Adrenal gland (tissue), 12 donors: ENCODE results near the gene GPR31. TPM values are rescaled to one million over a fixed set of nuclear protein-coding genes. Genes with fewer than 3 reads are reported as not detected.

ENCODE experiments used
- DNase-seq, 7 donors: peaks; one replicate each; pipeline ENCODE4 v3.0.0-alpha.2; 2019 to 2020
- H3K27ac ChIP-seq, 5 donors: fragments of 200-600 bp; sonication (generic) in 4 of 5; 1 replicate in 3 of 5; 2 replicates in 2 of 5; pipeline versions ENCODE4 v1.5.1 to v1.8.0; 2016 to 2020; ENCODE audit warnings: mild to moderate bottlenecking in 1 of 5
- H3K27me3 ChIP-seq: fragments of 200-600 bp; 2 replicates; pipeline ENCODE4 v1.8.0; 2021
- H3K36me3 ChIP-seq, 2 donors: fragments of 200-600 bp; replicated peaks in 1 of 2; 1 replicate in 1 of 2; 2 replicates in 1 of 2; pipeline versions ENCODE4 v1.5.1 to v1.8.0; 2018 to 2022
- H3K4me1 ChIP-seq, 2 donors: fragments of 200-600 bp; replicated peaks in 1 of 2; 1 replicate in 1 of 2; 2 replicates in 1 of 2; pipeline versions ENCODE4 v1.5.1 to v1.8.0; 2018 to 2021
- H3K4me3 ChIP-seq, 4 donors: fragments of 200-600 bp; sonication (generic) in 3 of 4; one replicate each; pipeline ENCODE4 v1.5.1; 2016 to 2018
- H3K9me3 ChIP-seq, 3 donors: fragments of 200-600 bp; sonication (generic) in 1 of 3; replicated peaks in 1 of 3; 1 replicate in 2 of 3; 2 replicates in 1 of 3; pipeline versions ENCODE4 v1.5.1 to v1.8.0; 2016 to 2021
- POLR2A ChIP-seq, 2 donors: fragments of 450-650 bp; IDR thresholded peaks; one replicate each; pipeline ENCODE4 v1.6.1; 2017; ENCODE audit warnings: antibody characterized with exemption in 2 of 2, mild to moderate bottlenecking in 2 of 2, moderate library complexity in 1 of 2
- WGBS, 4 donors: extraction: QIAGEN DNeasy Blood & Tissue Kit in 2 of 4; methylation state at CpG; one replicate each; pipeline versions ENCODE4 v1.1.5 to v1.1.7; 2013 to 2017; 5-methylcytosine and 5-hydroxymethylcytosine counted together
- intact Hi-C, 2 donors: fragments of 100-400 bp; cut with DNase I; formaldehyde crosslinking; loops; one replicate each; pipeline versions ENCODE4 v1.14.1 to v1.15.0; 2022 to 2023
- polyA plus RNA-seq, 3 donors: library from polyadenylated mRNA; stranded (reverse); fragments of 200-250 nt in 2 of 3; fragments of 350-450 nt in 1 of 3; fragmentation: Illumina TruSeq in 1 of 3; extraction: RNeasy Lipid Tissue Mini Kit (QIAGEN cat#74804) in 1 of 3; gene quantifications; one replicate each; pipeline ENCODE4 v1.2.3, GENCODE V29; 2013 to 2014
- total RNA-seq, 9 donors: library from RNA; depleted of rRNA in 4 of 9; stranded (reverse); fragments of >200 nt in 4 of 9; fragments of 120-200 nt in 1 of 9; fragmentation: NEBNext Ultra II Directional in 1 of 9; extraction: Animal tissue kit (Norgen Biotek cat#: 25700) in 1 of 9; gene quantifications; one replicate each; pipeline versions ENCODE4 v1.1.0 to v1.2.4, GENCODE V29; 2013 to 2023
- TF ChIP-seq, protein P1 (sequence below), 6 experiments: fragments of 450-650 bp in 4 of 6; fragments of 200-600 bp in 2 of 6; sonication (generic) in 1 of 6; IDR thresholded peaks; 1 replicate in 5 of 6; 2 replicates in 1 of 6; pipeline versions ENCODE4 v1.5.1 to v1.8.0; 2016 to 2021; ENCODE audit warnings: antibody characterized with exemption in 6 of 6, mild to moderate bottlenecking in 2 of 6, moderate library complexity in 1 of 6
- donor health status: healthy with polysubstance abuse.
- donor health status: Bipolar disorder and iron deficiency.
- donor health status: DM: yes; HTN: yes; CAD: no.
- donor health status: DM: no; HTN: no; CAD: no.
- donor health status: DM: no; HTN: no; CAD: no.
- donor health status: DM: yes; HTN: yes; CAD: no.

Gene GPR31
- total and polyA plus RNA-seq, 12 donors = not detected

DNA sequence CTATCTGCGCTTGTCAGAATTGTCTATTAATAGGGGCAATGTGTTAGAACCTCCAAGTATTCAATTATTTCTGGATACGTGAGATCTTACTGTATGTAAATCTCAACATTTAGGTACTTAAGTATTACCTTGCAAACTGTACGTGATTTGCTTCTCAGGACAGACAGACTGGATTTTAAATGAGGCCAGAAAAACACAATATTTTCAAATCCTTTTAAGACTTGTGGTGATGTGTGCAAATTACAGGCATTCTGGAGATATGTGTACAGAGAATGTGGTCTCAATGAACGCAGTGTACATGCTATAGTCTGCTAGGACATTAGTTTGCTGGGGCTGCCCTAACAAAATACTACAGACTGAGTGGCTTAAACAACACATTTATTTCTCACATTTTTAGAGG is 18.0 kb downstream of the GPR31 start:
- peaks cover 0 to 3% of the 10 kb centered on the region in 2 donors for H3K4me1 ChIP-seq
- 85 to 91% (median 87%) methylated on average over 4 of the region's 4 CpGs for WGBS, 4 donors
- DNase-seq = no peak
- no peaks in the 10 kb centered on the region for H3K36me3 ChIP-seq
- intact Hi-C loops = loop anchor here (5.0 to 10.0 kb wide), 3 partner anchors 142 to 357 kb away; partner anchors contain the start of gene CEP43 (in 2 of the 2)
- no peak overlapping the region for H3K4me3 ChIP-seq
- no peaks in the 10 kb centered on the region for H3K9me3 ChIP-seq
- TF ChIP-seq POLR2A (IDR thresholded peaks at IDR 0.05) = no peak
- TF ChIP-seq, protein P1, sequence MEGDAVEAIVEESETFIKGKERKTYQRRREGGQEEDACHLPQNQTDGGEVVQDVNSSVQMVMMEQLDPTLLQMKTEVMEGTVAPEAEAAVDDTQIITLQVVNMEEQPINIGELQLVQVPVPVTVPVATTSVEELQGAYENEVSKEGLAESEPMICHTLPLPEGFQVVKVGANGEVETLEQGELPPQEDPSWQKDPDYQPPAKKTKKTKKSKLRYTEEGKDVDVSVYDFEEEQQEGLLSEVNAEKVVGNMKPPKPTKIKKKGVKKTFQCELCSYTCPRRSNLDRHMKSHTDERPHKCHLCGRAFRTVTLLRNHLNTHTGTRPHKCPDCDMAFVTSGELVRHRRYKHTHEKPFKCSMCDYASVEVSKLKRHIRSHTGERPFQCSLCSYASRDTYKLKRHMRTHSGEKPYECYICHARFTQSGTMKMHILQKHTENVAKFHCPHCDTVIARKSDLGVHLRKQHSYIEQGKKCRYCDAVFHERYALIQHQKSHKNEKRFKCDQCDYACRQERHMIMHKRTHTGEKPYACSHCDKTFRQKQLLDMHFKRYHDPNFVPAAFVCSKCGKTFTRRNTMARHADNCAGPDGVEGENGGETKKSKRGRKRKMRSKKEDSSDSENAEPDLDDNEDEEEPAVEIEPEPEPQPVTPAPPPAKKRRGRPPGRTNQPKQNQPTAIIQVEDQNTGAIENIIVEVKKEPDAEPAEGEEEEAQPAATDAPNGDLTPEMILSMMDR (IDR thresholded peaks at IDR 0.05) = no peak
- H3K27me3 ChIP-seq = no peaks in the 10 kb centered on the region
- no peak overlapping the region for H3K27ac ChIP-seq

DNA sequence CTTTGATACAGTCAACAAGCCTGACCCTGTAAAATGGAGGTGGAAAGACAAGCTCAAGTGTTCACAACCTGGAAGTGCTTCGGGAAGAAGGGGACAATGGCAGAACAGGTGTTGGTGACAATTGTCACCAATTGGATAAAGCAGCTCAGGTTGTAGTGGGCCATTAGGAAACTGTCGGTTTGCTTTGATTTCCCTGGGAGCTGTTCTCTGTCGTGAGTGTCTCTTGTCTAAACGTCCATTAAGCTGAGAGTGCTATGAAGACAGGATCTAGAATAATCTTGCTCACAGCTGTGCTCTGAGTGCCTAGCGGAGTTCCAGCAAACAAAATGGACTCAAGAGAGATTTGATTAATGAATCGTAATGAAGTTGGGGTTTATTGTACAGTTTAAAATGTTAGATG is 19.9 kb downstream of the GPR31 start:
- Histone ChIP-seq H3K4me3 (no peak overlapping the region), H3K27ac (no peak overlapping the region), H3K9me3 (no peaks in the 10 kb centered on the region), H3K4me1 (peaks cover 0 to 3% of the 10 kb centered on the region in 2 donors), H3K27me3 (no peaks in the 10 kb centered on the region), H3K36me3 (no peaks in the 10 kb centered on the region)
- intact Hi-C loops = no loop called here
- no peak for DNase-seq
- 74 to 82% (median 81%) methylated on average over 6 of the region's 6 CpGs for WGBS, 4 donors
- TF ChIP-seq, protein P1 (IDR thresholded peaks at IDR 0.05) = no peak
- TF ChIP-seq POLR2A (IDR thresholded peaks at IDR 0.05) = no peak

DNA sequence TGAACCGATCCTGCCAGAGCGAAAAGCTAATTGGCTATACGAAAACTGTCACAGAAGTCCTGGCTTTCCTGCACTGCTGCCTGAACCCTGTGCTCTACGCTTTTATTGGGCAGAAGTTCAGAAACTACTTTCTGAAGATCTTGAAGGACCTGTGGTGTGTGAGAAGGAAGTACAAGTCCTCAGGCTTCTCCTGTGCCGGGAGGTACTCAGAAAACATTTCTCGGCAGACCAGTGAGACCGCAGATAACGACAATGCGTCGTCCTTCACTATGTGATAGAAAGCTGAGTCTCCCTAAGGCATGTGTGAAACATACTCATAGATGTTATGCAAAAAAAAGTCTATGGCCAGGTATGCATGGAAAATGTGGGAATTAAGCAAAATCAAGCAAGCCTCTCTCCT is 20.7 kb downstream of the GPR31 start:
- DNase-seq = no peak
- no peaks in the 10 kb centered on the region for H3K27me3 ChIP-seq
- H3K27ac ChIP-seq = no peak overlapping the region
- no peaks in the 10 kb centered on the region for H3K36me3 ChIP-seq
- WGBS, 4 donors = 82 to 86% (median 85%) methylated on average over 10 of the region's 10 CpGs
- TF ChIP-seq, protein P1 (IDR thresholded peaks at IDR 0.05) = no peak
- no peak for TF ChIP-seq POLR2A (IDR thresholded peaks at IDR 0.05)
- H3K4me3 ChIP-seq = no peak overlapping the region
- peaks cover 0 to 2% of the 10 kb centered on the region in 2 donors for H3K4me1 ChIP-seq
- intact Hi-C loops = no loop called here
- H3K9me3 ChIP-seq = no peaks in the 10 kb centered on the region

DNA sequence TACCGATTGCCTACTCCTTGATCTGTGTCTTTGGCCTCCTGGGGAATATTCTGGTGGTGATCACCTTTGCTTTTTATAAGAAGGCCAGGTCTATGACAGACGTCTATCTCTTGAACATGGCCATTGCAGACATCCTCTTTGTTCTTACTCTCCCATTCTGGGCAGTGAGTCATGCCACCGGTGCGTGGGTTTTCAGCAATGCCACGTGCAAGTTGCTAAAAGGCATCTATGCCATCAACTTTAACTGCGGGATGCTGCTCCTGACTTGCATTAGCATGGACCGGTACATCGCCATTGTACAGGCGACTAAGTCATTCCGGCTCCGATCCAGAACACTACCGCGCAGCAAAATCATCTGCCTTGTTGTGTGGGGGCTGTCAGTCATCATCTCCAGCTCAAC is 21.4 kb downstream of the GPR31 start:
- intact Hi-C loops = no loop called here
- H3K9me3 ChIP-seq = no peaks in the 10 kb centered on the region
- WGBS, 4 donors = 82 to 91% (median 85%) methylated on average over 11 to 13 of the region's 13 CpGs

More for the DNA sequence above, 21.4 kb downstream of the GPR31 start:
- no peaks in the 10 kb centered on the region for H3K4me1 ChIP-seq
- no peaks in the 10 kb centered on the region for H3K27me3 ChIP-seq
- no peak overlapping the region for H3K27ac ChIP-seq
- no peak overlapping the region for H3K4me3 ChIP-seq
- no peak for DNase-seq
- TF ChIP-seq, protein P1 (IDR thresholded peaks at IDR 0.05) = no peak
- no peak for TF ChIP-seq POLR2A (IDR thresholded peaks at IDR 0.05)
- no peaks in the 10 kb centered on the region for H3K36me3 ChIP-seq
